GM18498 (cell line): Measurements from ENCODE around the gene MGLL.

Experiments used
- ATAC-seq: cut with Tn5 transposase; IDR thresholded peaks from one replicate; pipeline ENCODE4 v1.9.1; 2021; ENCODE audit warnings: mild to moderate bottlenecking, moderate library complexity; ENCODE audit not compliant: unreplicated experiment

Gene MGLL

DNA sequence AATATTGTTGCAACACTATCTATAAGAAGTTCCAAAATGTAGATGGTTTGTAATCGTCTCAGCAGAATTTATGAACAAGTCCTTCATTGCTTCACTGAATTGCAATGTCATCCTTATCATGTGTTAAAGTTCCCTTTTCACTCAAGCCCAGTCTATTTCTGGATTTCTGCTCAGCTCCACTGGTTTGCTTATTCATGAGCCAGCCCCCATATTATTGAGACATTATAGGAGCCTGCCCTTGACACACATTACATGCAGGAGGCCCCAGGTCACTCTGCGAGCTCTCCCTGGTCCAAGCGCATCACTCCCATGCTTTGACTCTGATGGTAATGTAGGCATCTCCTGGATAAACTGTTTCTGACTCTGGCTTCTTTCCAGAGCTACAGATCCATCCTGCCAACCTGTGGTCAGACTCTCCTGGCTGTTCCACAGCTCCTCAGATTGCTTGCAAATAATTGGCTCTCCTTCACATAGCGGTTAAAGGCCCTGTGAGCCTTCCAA lies 92.7 kb downstream of the MGLL start:
- ATAC-seq, result no peak

DNA sequence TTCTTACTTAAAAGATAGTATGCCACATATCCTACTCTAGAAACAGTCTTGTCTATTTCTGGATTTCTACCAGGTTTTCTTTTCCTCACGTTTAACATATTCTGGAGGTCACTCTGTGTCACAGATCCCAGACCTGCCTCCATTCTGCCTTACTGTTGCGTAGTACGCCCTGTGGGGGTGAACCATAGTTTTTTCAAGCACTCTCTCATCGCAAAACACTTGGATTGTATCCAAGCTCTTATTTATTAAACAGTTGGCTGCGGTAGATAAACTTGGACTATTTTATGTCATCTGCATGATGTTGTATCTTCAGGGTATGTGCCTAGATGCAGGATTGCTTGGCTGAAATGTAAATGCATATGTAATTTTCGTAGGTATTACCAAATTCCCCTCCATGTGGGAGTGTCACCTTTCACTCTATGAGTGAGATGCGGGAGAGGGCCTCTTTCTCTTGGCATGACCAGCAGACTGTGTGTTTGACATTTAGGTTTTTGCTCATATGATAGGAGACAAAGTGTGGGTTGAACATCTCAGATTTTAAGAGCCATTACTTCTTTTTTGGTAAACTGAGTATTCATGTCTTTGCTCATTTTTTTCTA lies 93.8 kb downstream of the MGLL start:
- no peak for ATAC-seq

GRCh38 chr3:127726894-127727293 lies 95.4 kb downstream of the MGLL start:
- no peak for ATAC-seq

DNA sequence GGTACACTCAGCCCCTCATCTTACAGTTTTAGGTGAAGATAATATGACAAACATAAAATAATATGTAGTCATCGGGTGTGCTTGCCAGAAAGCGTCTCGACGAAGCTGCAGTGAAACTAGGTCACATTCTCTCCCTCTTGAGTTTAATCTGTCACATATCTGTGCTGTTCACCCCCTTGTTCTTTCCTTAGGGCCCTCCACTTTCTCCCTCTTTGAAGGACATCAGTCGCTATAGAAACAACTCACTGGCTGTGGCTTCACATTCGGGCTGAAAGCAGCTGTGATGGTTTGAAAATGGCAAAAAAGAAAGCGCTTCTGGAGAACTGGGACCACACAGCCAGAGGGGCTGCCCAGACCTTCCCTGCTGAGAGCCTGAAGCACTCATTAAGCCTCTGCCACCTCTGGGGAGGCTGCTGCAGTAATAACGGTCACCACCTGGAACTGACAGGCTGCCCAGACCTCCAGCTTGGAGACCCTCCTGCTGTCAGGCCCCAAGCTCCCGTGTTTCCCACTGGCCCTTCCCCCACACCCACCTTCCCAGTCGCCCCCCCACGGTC lies 99.2 kb downstream of the MGLL start:
- no peak for ATAC-seq

DNA sequence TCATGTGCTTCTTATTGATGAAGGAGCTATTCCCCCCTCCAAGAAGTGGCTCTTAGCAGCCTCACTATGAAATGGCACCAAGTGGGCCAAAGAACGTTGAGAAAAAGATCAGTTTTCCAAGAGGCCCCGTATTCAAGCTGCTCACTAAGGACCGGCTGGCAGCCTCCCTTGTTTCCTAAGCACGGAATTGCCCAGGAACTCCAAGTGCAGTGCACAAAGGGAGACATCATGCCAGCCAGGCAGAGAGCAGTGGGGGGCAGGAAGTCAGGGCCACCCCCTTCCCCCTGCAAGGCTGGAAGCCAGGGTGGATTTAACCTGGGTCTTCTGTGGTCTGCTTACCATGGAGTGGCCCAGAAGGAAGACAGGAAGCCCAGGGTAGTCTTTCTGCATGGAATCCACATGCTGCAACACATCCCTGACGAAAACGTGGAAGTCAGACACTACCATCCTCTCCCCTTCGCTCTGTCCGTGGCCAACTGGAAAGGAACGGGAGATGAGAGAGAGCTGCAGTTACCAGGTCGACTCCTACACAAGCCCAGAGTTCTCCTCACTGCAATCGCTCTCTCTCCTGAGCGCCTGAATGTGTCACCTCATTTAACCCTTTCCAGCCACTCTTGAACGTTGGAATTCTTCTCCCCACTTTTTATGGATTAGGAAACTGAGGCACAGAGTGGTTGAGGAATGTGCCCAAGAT lies 100.1 kb downstream of the MGLL start:
- no peak for ATAC-seq

- ATAC-seq, result no peak
Measured at GRCh38 chr3:127720985-127721935, 101.1 kb downstream of the MGLL start.

- no peak for ATAC-seq
Measured at GRCh38 chr3:127720161-127720823, 102.0 kb downstream of the MGLL start.

DNA sequence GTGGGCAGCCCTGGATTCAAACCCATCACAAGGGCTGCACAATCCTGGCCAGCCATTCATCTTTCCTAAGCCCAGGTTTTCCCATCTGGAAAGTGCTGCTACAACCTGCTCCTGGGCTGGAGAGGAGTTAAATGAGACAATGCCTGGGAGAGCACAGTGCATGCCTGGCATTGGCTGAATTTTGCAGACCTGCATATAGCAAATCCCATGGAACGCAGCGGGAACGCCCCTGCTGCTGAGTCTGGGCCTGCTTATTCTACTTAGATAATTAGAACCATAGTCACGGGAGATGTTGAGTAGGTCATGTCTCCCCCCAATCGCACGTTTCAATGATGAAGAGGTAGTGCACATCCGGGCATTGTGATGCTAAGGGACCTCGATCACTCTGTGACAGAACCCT lies 102.9 kb downstream of the MGLL start:
- ATAC-seq, result no peak

- ATAC-seq, result no peak
Measured at GRCh38 chr3:127718916-127719290, 103.4 kb downstream of the MGLL start.

- no peak for ATAC-seq
Measured at GRCh38 chr3:127718245-127718915, 103.9 kb downstream of the MGLL start.

GRCh38 chr3:127717357-127718244 lies 104.7 kb downstream of the MGLL start:
- no peak for ATAC-seq

DNA sequence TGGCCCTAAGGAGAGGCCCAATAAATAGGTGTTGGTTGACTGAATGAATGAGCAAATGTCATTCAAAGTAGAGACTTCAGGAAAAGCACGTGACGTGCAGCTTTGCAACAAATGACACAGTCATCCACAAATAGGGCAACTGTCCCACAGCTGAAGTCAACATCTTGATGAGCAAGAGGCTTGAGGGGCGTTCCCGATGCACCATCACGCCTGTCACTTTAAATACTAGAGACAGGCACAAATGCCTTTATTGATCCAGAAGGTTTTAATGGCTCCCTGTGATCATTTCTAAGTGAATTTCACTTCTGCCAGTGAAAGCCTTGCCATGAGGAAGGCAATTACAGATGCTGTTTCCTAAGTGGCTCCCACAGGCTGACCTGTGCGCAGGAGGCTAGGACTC lies 105.9 kb downstream of the MGLL start:
- no peak for ATAC-seq

GRCh38 chr3:127715532-127715931 lies 106.8 kb downstream of the MGLL start:
- no peak for ATAC-seq

DNA sequence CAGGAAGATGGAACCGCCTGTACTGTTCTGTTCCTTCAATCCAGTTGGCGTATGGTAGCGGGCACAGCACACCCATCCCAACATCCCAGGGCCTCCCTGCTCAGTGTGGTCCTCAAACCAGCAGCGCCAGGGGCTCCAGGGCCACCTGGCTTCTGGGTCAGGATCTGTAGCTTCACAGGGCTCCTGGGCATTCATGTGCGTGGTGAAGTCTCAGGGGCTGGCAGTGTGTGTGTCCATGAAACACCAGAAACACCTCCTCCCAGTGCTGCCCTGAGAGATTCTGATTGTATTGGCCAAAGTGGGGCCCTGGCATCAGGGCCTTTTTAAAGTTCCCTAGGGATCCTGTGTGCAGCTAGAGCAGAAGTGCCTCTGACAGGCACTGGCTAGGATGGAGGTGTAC lies 107.4 kb downstream of the MGLL start:
- ATAC-seq, result no peak

DNA sequence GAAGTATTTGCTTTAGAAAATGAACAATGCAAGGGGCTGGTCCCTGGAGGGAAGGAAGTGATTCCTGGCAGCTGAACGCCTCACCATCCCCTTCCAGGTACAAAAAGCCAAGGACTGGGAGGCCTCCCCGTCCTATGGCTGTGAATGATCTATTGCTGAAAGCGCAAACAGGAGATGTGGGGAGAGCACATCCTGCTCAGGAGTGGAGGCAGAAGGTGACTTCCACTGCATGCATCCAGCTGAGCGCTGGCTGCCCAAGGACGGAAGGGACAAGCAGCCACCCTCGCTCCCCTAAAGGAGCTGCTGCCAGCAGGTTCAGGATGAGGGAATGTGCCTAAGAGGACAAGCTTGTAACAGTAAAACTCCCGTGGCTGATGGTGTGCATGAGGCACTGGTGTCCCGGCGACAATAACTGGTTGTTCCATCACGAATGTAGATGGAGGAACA lies 108.2 kb downstream of the MGLL start:
- ATAC-seq, result no peak

GRCh38 chr3:127712881-127713771 lies 109.2 kb downstream of the MGLL start:
- no peak for ATAC-seq

DNA sequence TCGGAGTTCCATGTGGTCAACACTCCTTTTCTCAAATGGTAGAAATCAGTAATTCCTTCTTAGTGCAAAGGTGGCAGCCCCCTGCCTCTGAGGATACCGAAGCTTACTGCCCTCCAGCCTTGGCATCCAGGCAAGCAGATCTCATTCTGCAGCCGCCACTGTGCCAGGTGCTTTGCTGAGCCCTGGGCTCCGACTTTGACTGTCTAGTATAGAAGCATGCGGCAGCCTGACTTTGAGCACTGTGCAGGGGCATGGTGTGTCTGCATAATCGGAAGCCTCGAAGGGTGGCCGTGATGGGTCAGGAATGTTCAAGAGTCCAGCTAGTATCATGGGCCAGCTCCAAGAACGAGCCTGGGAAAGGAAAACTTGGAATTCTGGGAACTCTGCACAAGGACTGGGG lies 109.9 kb downstream of the MGLL start:
- no peak for ATAC-seq

DNA sequence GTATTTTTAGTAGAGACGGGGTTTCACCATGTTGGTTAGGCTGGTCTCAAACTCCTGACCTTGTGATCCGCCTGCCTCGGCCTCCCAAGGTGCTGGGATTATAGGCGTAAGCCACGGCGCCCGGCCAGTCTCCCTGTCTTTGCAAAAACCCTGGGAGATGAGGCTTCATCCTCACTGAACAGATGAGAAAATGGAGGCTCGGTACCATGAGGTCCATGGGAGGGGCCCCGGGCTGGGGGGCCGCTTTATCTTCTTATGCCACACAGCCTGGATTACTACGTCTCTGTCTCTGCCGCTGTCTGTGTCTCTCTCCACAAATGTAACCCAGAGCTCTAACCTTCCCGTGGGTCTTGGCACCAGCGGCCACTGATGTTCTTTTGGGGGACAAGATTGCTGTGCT lies 110.4 kb downstream of the MGLL start:
- no peak for ATAC-seq
